ENCODE results near the gene GMPR2.

GRCh38 chr14:24249230-24250021 is 16.7 kb downstream of the GMPR2 start:
- TF ChIP-seq CTCF (IDR thresholded peaks at IDR 0.05; ENCODE audit: low read depth, low read length) (no peak), POLR2A (IDR thresholded peaks at IDR 0.05; ENCODE audit: extremely low read depth, insufficient read length) (no peak)
